HEK293 (cell line): ENCODE results near the gene DDX41.

Experiments
- ATF2 ChIP-seq: fragments of 450-650 bp; formaldehyde crosslinking; IDR thresholded peaks from 2 replicates; pipeline ENCODE4 v1.5.1; 2016; ENCODE audit warnings: missing biosample characterization, missing genetic modification characterization, low read depth
- CTCF ChIP-seq: fragments of 450-650 bp; formaldehyde crosslinking; IDR thresholded peaks from 2 replicates; pipeline ENCODE4 v1.5.1; 2016; ENCODE audit warnings: missing biosample characterization, missing genetic modification characterization
- OSR2 ChIP-seq: fragments of 450-650 bp; formaldehyde crosslinking; IDR thresholded peaks from 2 replicates; pipeline ENCODE4 v1.5.1; 2016; ENCODE audit warnings: missing biosample characterization, missing genetic modification characterization
- ZNF837 ChIP-seq: fragments of 450-650 bp; formaldehyde crosslinking; IDR thresholded peaks from 2 replicates; pipeline ENCODE4 v1.5.1; 2016; ENCODE audit warnings: missing biosample characterization, missing genetic modification characterization

- no peak for TF ChIP-seq OSR2 (tag by site-specific recombination)
- TF ChIP-seq CTCF (tag by site-specific recombination): no peak
- TF ChIP-seq ATF2: no peak
- no peak for TF ChIP-seq ZNF837
Observed at GRCh38 chr5:177476531-177477233, 40.1 kb downstream of the DDX41 start.
